BE2C (cell line): Measurements from ENCODE around the gene TFDP2.
"Not testable (repeated sequence)": the region's sequence is repeated elsewhere in the genome, so short reads cannot be mapped to it uniquely, and the experiment has no call there.

Experiments used
- DNase-seq: peaks from one replicate; pipeline ENCODE4 v3.0.0-alpha.2; 2020
- H3K27me3 ChIP-seq: fragments of 250-450 bp; sonication (Bioruptor Pico); 2 replicates; pipeline ENCODE4 v1.5.1; 2020; ENCODE audit warnings: mild to moderate bottlenecking
- H3K36me3 ChIP-seq: fragments of 250-450 bp; sonication (Bioruptor Pico); 2 replicates; pipeline ENCODE4 v1.5.1; 2020; ENCODE audit warnings: mild to moderate bottlenecking
- H3K4me1 ChIP-seq: fragments of 250-450 bp; sonication (Bioruptor Pico); 2 replicates; pipeline ENCODE4 v1.5.1; 2020
- H3K4me3 ChIP-seq: 2 replicates; pipeline ENCODE4 v1.5.1; 2011; ENCODE audit warnings: low read depth, low read length
- H3K9me3 ChIP-seq: fragments of 250-450 bp; sonication (Bioruptor Pico); 2 replicates; pipeline ENCODE4 v1.5.1; 2020
- TF ChIP-seq, protein P1 (sequence below): IDR thresholded peaks from 2 replicates; pipeline ENCODE4 v1.5.1; 2012; ENCODE audit warnings: mild to moderate bottlenecking, low read depth, low read length

The TFDP2 gene

DNA sequence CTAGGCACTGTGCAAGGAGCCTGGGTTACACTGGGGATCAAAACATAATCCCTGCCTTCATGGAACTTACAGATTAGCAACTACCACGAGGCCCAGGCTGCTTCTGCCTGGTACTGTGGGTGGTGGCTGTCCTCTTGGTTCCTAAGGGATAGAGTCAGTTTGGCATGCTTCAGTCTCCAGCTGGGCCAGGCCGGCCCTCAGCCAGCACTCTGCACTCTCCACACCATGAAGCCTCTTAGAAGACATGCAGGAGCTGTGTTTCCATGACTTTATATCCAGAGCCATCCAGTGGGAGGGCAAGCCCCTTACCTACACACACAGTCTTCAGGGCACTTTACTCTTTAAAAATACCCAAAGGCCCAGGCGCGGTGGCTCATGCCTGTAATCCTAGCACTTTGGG lies 218.5 kb downstream of the TFDP2 start:
- no peaks in the 10 kb centered on the region for H3K27me3 ChIP-seq
- no peak for DNase-seq

DNA sequence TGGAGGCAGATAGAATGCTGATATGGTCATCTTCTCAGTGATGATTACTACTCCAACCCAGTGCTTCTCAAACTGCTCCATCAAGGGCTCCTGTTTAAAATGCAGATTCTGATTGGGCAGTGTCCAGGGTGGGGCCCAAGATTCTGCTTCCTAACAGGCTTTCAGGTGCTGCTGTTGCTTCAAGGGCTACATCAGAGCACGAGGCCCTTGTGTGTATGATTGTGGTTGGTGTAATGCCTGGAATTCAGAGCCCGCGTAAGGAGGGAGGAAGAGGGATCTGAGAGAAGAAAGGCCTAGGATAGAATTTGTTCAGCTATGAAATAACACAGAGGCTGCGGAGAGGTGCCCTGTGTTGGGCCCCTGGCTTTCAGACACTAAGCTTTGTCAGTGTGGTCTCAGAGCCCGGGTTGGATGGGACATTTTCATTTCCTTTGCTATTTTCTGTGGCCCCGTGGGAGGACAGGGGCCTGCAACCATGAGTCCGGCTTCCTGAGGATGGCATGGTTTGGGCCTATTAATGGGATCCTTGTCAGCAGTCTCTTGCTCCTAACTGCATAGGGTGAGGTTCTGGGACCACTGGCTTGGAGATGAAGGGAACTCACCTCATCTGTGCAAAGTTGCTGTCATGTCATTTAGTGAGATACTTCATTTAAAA lies 219.9 kb downstream of the TFDP2 start:
- Histone ChIP-seq H3K4me3 (no peak overlapping the region), H3K9me3 (no peaks in the 10 kb centered on the region), H3K27me3 (no peaks in the 10 kb centered on the region), H3K36me3 (peaks cover 14% of the 10 kb centered on the region), H3K4me1 (no peaks in the 10 kb centered on the region)
- DNase-seq, result no peak
- TF ChIP-seq, protein P1, sequence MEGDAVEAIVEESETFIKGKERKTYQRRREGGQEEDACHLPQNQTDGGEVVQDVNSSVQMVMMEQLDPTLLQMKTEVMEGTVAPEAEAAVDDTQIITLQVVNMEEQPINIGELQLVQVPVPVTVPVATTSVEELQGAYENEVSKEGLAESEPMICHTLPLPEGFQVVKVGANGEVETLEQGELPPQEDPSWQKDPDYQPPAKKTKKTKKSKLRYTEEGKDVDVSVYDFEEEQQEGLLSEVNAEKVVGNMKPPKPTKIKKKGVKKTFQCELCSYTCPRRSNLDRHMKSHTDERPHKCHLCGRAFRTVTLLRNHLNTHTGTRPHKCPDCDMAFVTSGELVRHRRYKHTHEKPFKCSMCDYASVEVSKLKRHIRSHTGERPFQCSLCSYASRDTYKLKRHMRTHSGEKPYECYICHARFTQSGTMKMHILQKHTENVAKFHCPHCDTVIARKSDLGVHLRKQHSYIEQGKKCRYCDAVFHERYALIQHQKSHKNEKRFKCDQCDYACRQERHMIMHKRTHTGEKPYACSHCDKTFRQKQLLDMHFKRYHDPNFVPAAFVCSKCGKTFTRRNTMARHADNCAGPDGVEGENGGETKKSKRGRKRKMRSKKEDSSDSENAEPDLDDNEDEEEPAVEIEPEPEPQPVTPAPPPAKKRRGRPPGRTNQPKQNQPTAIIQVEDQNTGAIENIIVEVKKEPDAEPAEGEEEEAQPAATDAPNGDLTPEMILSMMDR, result no peak

More for the DNA sequence above, 218.5 kb downstream of the TFDP2 start:
- TF ChIP-seq, protein P1, result no peak
- Histone ChIP-seq H3K9me3 (no peaks in the 10 kb centered on the region), H3K4me3 (no peak overlapping the region), H3K4me1 (no peaks in the 10 kb centered on the region), H3K36me3 (peaks cover 9% of the 10 kb centered on the region; the same call in 1 of the 2 replicates)

- Histone ChIP-seq H3K36me3 (peaks cover 18% of the 10 kb centered on the region), H3K4me1 (no peaks in the 10 kb centered on the region), H3K27me3 (no peaks in the 10 kb centered on the region), H3K4me3 (no peak overlapping the region), H3K9me3 (no peaks in the 10 kb centered on the region)
- DNase-seq, result no peak
- TF ChIP-seq, protein P1, result no peak
Observed at GRCh38 chr3:141928631-141929270, 220.6 kb downstream of the TFDP2 start.

GRCh38 chr3:141926929-141927328 lies 222.4 kb downstream of the TFDP2 start:
- TF ChIP-seq, protein P1, result no peak
- peaks cover 35% of the 10 kb centered on the region for H3K36me3 ChIP-seq

GRCh38 chr3:141925677-141926076 lies 223.7 kb downstream of the TFDP2 start:
- H3K4me1 ChIP-seq, H3K4me3 ChIP-seq, H3K9me3 ChIP-seq, H3K27me3 ChIP-seq, DNase-seq: not testable (repeated sequence)
- H3K36me3 ChIP-seq, result peaks cover 42% of the 10 kb centered on the region

More at GRCh38 chr3:141926929-141927328, 222.4 kb downstream of the TFDP2 start:
- Histone ChIP-seq H3K4me1 (no peaks in the 10 kb centered on the region), H3K9me3 (no peaks in the 10 kb centered on the region), H3K27me3 (no peaks in the 10 kb centered on the region), H3K4me3 (no peak overlapping the region)
- no peak for DNase-seq

GRCh38 chr3:141921316-141921715 lies 228.0 kb downstream of the TFDP2 start:
- TF ChIP-seq, protein P1, result no peak
- peaks cover 52% of the 10 kb centered on the region for H3K36me3 ChIP-seq
- no peaks in the 10 kb centered on the region for H3K9me3 ChIP-seq
- no peaks in the 10 kb centered on the region for H3K4me1 ChIP-seq
- H3K4me3 ChIP-seq, result no peak overlapping the region
- H3K27me3 ChIP-seq, result no peaks in the 10 kb centered on the region
- no peak for DNase-seq
